OCI-LY7 (cell line): Measurements from ENCODE around the gene IRGQ. TPM values are rescaled to one million over a fixed set of nuclear protein-coding genes. Genes with fewer than 3 reads are reported as not detected.

Experiments used
- BruUV-seq: library from RNA; stranded (reverse); fragments of 400-500 nt; replicated peaks from 2 replicates; lab custom pipeline; 2021; lab: Mats Ljungman, UMichigan
- CTCF ChIA-PET: fragments of 300-600 bp; sonication (Branson Sonifier 250); formaldehyde crosslinking; loops from one replicate; lab custom pipeline; 2022; ENCODE audit warnings: antibody characterized with exemption; ENCODE audit not compliant: unreplicated experiment; lab: Charles Lee
- POLR2A ChIA-PET: fragments of 300-600 bp; sonication (Branson Sonifier 250); formaldehyde crosslinking; loops from one replicate; lab custom pipeline; 2022; ENCODE audit warnings: antibody characterized with exemption; lab: Charles Lee
- DNase-seq: peaks from one replicate; pipeline ENCODE4 v3.0.0-alpha.2; 2015; ENCODE audit warnings: low spot score
- H2AFZ ChIP-seq: fragments of 200-600 bp; sonication (generic), shearing (Covaris generic); 2 replicates; pipeline ENCODE4 v1.6.1; 2014; ENCODE audit warnings: mild to moderate bottlenecking, antibody characterized with exemption, low read length, moderate library complexity
- H3K27ac ChIP-seq: fragments of 200-600 bp; sonication (generic); 2 replicates; pipeline ENCODE4 v1.5.1; 2014; ENCODE audit warnings: mixed run types, low read depth, mild to moderate bottlenecking, moderate library complexity, low read length, inconsistent platforms; ENCODE audit not compliant: poor library complexity, severe bottlenecking
- H3K36me3 ChIP-seq: fragments of 200-600 bp; sonication (generic); 2 replicates; pipeline ENCODE4 v1.6.1; 2014; ENCODE audit warnings: mild to moderate bottlenecking, antibody characterized with exemption, low read length, moderate library complexity, mixed read lengths; ENCODE audit not compliant: insufficient read depth
- H3K4me1 ChIP-seq: fragments of 200-600 bp; sonication (generic); 2 replicates; pipeline ENCODE4 v1.5.1; 2014; ENCODE audit warnings: mild to moderate bottlenecking, low read length; ENCODE audit not compliant: insufficient read depth, poor library complexity, severe bottlenecking
- H3K4me2 ChIP-seq: fragments of 200-600 bp; sonication (generic); 2 replicates; pipeline ENCODE4 v1.6.1; 2014; ENCODE audit warnings: mild to moderate bottlenecking, low read length
- H3K4me3 ChIP-seq: fragments of 200-600 bp; sonication (generic); 2 replicates; pipeline ENCODE4 v1.5.1; 2014; ENCODE audit warnings: mild to moderate bottlenecking, low read depth, low read length; ENCODE audit not compliant: poor library complexity, severe bottlenecking
- H3K79me2 ChIP-seq: fragments of 200-600 bp; sonication (generic); 2 replicates; pipeline ENCODE4 v1.6.1; 2016; ENCODE audit warnings: low read depth, mild to moderate bottlenecking, low read length, moderate library complexity, mixed read lengths; ENCODE audit not compliant: insufficient read depth
- H3K9me2 ChIP-seq: fragments of 200-600 bp; sonication (generic); 2 replicates; pipeline ENCODE4 v1.6.1; 2016; ENCODE audit warnings: mild to moderate bottlenecking, low read length, mixed read lengths; ENCODE audit not compliant: insufficient read depth
- H3K9me3 ChIP-seq: fragments of 200-600 bp; sonication (generic); 2 replicates; pipeline ENCODE4 v1.6.1; 2014; ENCODE audit warnings: mild to moderate bottlenecking, mixed run types, low read length, mixed read lengths
- H4K20me1 ChIP-seq: fragments of 200-600 bp; sonication (generic); 2 replicates; pipeline ENCODE4 v1.6.1; 2014; ENCODE audit warnings: mild to moderate bottlenecking, antibody characterized with exemption, low read length, moderate library complexity, mixed read lengths; ENCODE audit not compliant: insufficient read depth
- EZH2phosphoT487 ChIP-seq: fragments of 200-600 bp; sonication (generic); IDR thresholded peaks from 2 replicates; pipeline ENCODE4 v1.6.1; 2018; ENCODE audit warnings: low read depth, borderline replicate concordance, mild to moderate bottlenecking, mixed run types, antibody characterized with exemption, low read length, moderate library complexity, mixed read lengths
- intact Hi-C: fragments of 100-400 bp; cut with micrococcal nuclease; formaldehyde crosslinking; loops from one replicate; pipeline ENCODE4 v1.10.0; 2022; ENCODE audit not compliant: unreplicated experiment
- total RNA-seq, 2 experiments: library from RNA; depleted of rRNA in 1 of 2; stranded (reverse); fragments of >200 nt in 1 of 2; shearing (Covaris generic) in 1 of 2; gene quantifications; 2 replicates each; pipeline ENCODE4 v1.2.3, GENCODE V29; 2014 to 2022
- TF ChIP-seq, protein P1 (sequence below): fragments of 200-600 bp; sonication (generic); conservative IDR thresholded peaks from 2 replicates; pipeline ENCODE4 v1.5.1; 2014; ENCODE audit warnings: mild to moderate bottlenecking, antibody characterized with exemption, low read length, moderate library complexity, mixed read lengths

The IRGQ gene
- total RNA-seq, 2 experiments from 2014 or later = 6.4 to 15.3 TPM

DNA sequence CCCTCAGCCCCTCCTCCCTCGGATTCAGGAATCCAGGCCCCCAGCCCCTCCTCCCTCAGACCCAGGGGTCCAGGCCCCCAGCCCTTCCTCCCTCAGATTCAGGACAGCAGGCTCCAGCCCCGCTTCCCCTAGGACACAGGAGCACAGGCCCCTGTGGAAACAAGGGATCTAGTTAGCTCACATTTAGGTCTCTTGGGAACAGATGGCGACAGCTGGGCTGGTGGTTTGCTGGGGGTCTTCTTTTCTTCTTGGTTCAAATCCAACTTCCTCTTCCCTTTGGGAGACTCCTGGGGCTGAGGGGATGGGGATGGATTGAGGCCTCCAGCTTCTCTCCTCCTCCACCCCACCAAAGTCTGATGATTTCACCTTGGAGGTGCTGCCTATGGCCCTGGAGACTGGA lies 43.3 kb downstream of the IRGQ start:
- no peak overlapping the region for H3K27ac ChIP-seq
- no peaks in the 10 kb centered on the region for H4K20me1 ChIP-seq
- no peak overlapping the region for H2AFZ ChIP-seq
- intact Hi-C loops = no loop called here
- no peak overlapping the region for H3K4me3 ChIP-seq
- no peaks in the 10 kb centered on the region for H3K9me3 ChIP-seq
- ChIA-PET CTCF (no interaction called here), POLR2A (interaction anchor here (0.6 kb wide), 1 partner anchor 627 kb away, joined by 5 read pairs; no protein-coding TSS in a partner anchor)
- H3K4me1 ChIP-seq = no peaks in the 10 kb centered on the region
- no peaks in the 10 kb centered on the region for H3K9me2 ChIP-seq
- BruUV-seq = no TSS peak
- DNase-seq = no peak
- TF ChIP-seq, protein P1, sequence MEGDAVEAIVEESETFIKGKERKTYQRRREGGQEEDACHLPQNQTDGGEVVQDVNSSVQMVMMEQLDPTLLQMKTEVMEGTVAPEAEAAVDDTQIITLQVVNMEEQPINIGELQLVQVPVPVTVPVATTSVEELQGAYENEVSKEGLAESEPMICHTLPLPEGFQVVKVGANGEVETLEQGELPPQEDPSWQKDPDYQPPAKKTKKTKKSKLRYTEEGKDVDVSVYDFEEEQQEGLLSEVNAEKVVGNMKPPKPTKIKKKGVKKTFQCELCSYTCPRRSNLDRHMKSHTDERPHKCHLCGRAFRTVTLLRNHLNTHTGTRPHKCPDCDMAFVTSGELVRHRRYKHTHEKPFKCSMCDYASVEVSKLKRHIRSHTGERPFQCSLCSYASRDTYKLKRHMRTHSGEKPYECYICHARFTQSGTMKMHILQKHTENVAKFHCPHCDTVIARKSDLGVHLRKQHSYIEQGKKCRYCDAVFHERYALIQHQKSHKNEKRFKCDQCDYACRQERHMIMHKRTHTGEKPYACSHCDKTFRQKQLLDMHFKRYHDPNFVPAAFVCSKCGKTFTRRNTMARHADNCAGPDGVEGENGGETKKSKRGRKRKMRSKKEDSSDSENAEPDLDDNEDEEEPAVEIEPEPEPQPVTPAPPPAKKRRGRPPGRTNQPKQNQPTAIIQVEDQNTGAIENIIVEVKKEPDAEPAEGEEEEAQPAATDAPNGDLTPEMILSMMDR = no peak
- TF ChIP-seq EZH2phosphoT487 = no peak
- H3K79me2 ChIP-seq = no peaks in the 10 kb centered on the region
- peaks cover 64% of the 10 kb centered on the region for H3K36me3 ChIP-seq
- H3K4me2 ChIP-seq = no peak overlapping the region

DNA sequence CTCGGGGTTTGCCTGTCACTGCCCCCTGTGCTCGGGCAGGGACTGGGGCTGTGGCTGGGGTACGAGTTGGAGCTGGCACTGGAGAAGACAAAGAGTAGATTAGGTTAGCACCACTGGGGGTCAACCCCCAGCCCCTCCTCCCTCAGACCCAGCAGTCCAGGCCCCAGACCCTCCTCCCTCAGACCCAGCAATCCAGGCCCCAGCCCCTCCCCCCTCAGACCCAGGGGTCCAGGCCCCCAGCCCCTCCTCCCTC lies 43.8 kb downstream of the IRGQ start:
- H3K4me2 ChIP-seq = no peak overlapping the region
- no peaks in the 10 kb centered on the region for H4K20me1 ChIP-seq
- intact Hi-C loops = no loop called here
- H3K9me2 ChIP-seq = no peaks in the 10 kb centered on the region
- DNase-seq = no peak
- H3K4me3 ChIP-seq = no peak overlapping the region
- peaks cover 61% of the 10 kb centered on the region for H3K36me3 ChIP-seq
- no peaks in the 10 kb centered on the region for H3K79me2 ChIP-seq
- CTCF ChIA-PET = no interaction called here
- H3K27ac ChIP-seq = no peak overlapping the region
- POLR2A ChIA-PET = interaction anchor here (0.6 kb wide), 1 partner anchor 628 kb away, joined by 5 read pairs; no protein-coding TSS in a partner anchor
- H2AFZ ChIP-seq = no peak overlapping the region
- H3K4me1 ChIP-seq = no peaks in the 10 kb centered on the region
- TF ChIP-seq, protein P1 = no peak
- no peak for TF ChIP-seq EZH2phosphoT487
- no TSS peak for BruUV-seq
- H3K9me3 ChIP-seq = no peaks in the 10 kb centered on the region

DNA sequence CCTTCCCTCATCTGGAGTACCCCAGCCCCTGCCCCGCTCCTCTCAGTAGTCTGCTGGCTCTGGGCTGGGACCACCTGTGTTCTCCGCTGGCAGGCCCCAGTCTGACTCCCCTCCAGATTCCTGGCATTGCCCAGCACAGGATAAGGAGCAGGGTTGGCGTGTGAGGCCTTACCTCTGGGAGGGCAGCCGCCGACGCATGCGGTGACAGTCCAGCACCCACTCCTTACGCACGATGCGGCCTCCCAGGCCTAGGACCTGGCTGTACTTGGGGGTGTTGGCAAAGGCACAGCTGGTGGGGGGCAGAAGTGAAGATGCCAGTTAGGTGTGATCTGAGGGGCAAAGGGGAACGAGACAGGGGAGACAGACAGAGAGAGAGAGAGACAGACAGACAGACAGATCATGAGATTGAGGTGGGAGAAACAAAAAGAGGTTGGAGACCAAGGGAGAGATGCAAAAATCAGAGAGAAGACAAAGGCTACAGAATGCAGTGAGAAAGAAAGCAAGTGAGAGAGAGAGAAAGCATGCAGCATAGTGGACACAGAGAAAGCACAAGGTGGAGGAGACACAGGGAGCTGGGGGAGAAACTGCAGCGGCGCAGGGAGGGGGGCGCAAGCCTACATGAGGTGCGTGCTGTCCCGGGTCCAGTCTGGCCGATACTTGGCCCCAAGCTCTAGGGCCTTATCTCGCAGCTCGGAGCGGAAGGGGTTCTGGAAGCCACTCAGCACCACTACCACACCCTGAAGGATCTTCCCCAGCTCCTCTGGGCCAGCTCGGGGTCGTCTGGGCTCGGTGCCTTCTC lies 44.3 kb downstream of the IRGQ start:
- no peaks in the 10 kb centered on the region for H3K4me1 ChIP-seq
- no peaks in the 10 kb centered on the region for H4K20me1 ChIP-seq
- no peak overlapping the region for H3K4me2 ChIP-seq
- peaks cover 61% of the 10 kb centered on the region for H3K36me3 ChIP-seq
- CTCF ChIA-PET = no interaction called here
- no peaks in the 10 kb centered on the region for H3K79me2 ChIP-seq
- no peak for DNase-seq
- H3K9me3 ChIP-seq = no peaks in the 10 kb centered on the region
- H3K4me3 ChIP-seq = no peak overlapping the region
- POLR2A ChIA-PET = no interaction called here
- no peak overlapping the region for H3K27ac ChIP-seq
- intact Hi-C loops = no loop called here
- H2AFZ ChIP-seq = no peak overlapping the region
- no peaks in the 10 kb centered on the region for H3K9me2 ChIP-seq
- BruUV-seq = no TSS peak
- TF ChIP-seq EZH2phosphoT487 = no peak
